Stimulated activated naive CD8-positive, alpha-beta T cell treated with anti-CD3 and anti-CD28 coated beads, Interleukin-15, Interleukin-2, amounts not matched to agents 100 ng/mL and 50 ng/mL, for 24 hours (primary cell): ENCODE data around the gene SDC4.

Experiments used
- H3K27ac Mint-ChIP-seq: one replicate; pipeline ENCODE4 v1.8.0; 2021; ENCODE audit warnings: mild to moderate bottlenecking, mixed read lengths
- H3K27me3 Mint-ChIP-seq: one replicate; pipeline ENCODE4 v1.8.0; 2021; ENCODE audit warnings: mixed read lengths
- H3K36me3 Mint-ChIP-seq: one replicate; pipeline ENCODE4 v1.8.0; 2021; ENCODE audit warnings: low read depth, mixed read lengths
- H3K4me1 Mint-ChIP-seq: one replicate; pipeline ENCODE4 v1.8.0; 2021; ENCODE audit warnings: low read depth, mixed read lengths
- H3K4me3 Mint-ChIP-seq: one replicate; pipeline ENCODE4 v1.8.0; 2021; ENCODE audit warnings: mild to moderate bottlenecking, mixed read lengths
- H3K9me3 Mint-ChIP-seq: one replicate; pipeline ENCODE4 v1.8.0; 2021; ENCODE audit warnings: mixed read lengths

Gene SDC4

GRCh38 chr20:45341939-45342854 is 6.0 kb downstream of the SDC4 start:
- peak overlapping the region; percentile 36 for H3K27ac Mint-ChIP-seq
- H3K4me1 Mint-ChIP-seq, result peaks cover 46% of the 10 kb centered on the region
- no peak overlapping the region for H3K4me3 Mint-ChIP-seq
- H3K27me3 Mint-ChIP-seq, result peaks cover 4% of the 10 kb centered on the region
- no peaks in the 10 kb centered on the region for H3K9me3 Mint-ChIP-seq
- peaks cover 57% of the 10 kb centered on the region for H3K36me3 Mint-ChIP-seq

GRCh38 chr20:45341579-45341938 is 6.7 kb downstream of the SDC4 start:
- H3K36me3 Mint-ChIP-seq, result peaks cover 56% of the 10 kb centered on the region
- H3K27me3 Mint-ChIP-seq, result peaks cover 2% of the 10 kb centered on the region
- H3K4me1 Mint-ChIP-seq, result peaks cover 41% of the 10 kb centered on the region
- no peak overlapping the region for H3K4me3 Mint-ChIP-seq
- H3K27ac Mint-ChIP-seq, result peak overlapping the region; percentile 36
- no peaks in the 10 kb centered on the region for H3K9me3 Mint-ChIP-seq

DNA sequence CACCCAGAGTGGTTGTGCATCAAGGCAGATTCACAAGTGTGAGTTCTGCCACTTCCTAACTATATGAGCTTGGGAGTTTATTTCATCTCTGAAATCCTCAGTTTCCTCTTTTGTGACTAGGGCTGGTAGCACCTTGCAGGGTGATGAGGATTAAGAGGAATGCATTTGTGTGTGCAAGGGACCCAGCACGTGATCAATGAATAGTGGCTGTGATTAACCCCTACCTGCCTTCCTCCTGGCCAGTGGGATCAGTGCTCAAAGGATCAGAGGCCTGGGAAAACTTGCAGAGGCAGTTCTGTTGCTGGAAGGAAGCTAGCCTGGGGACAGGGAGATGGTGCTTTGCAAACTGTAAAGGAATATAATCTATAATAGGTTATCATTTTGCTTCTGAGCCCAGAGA is 7.3 kb downstream of the SDC4 start:
- no peak overlapping the region for H3K27ac Mint-ChIP-seq
- no peak overlapping the region for H3K4me3 Mint-ChIP-seq
- no peaks in the 10 kb centered on the region for H3K9me3 Mint-ChIP-seq
- no peaks in the 10 kb centered on the region for H3K27me3 Mint-ChIP-seq
- peaks cover 58% of the 10 kb centered on the region for H3K36me3 Mint-ChIP-seq
- peaks cover 35% of the 10 kb centered on the region for H3K4me1 Mint-ChIP-seq

DNA sequence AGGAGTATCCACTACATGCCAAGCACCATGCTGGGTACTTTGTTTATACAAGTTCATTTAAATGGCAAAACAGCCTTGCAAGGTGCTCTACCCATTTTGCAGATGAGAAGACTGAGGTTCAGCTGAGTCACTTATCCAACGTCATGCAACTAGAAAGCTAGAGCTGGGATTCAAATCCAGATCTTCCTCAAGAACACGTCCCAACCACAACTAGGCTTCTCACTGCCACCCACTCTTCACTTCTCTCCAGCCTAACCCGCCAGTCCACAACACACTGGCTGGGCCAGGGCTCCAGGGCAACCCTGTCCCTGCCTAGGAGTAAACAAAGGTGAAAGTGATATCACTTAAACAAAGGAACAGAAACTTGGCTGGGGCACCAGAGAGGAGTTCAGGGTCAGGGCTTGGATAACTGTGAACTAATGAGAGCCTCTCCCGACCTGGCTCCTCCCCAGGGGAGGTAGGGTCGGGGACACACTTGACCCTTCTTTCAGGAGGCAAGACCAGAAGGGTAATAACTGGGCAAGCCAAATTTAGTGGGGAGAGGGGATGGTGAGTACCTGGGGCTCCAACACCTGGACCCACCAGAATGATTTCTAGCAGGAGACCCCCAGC is 7.9 kb downstream of the SDC4 start:
- H3K27ac Mint-ChIP-seq, result no peak overlapping the region
- peaks cover 29% of the 10 kb centered on the region for H3K4me1 Mint-ChIP-seq
- H3K36me3 Mint-ChIP-seq, result peaks cover 58% of the 10 kb centered on the region
- H3K4me3 Mint-ChIP-seq, result no peak overlapping the region
- H3K27me3 Mint-ChIP-seq, result no peaks in the 10 kb centered on the region
- no peaks in the 10 kb centered on the region for H3K9me3 Mint-ChIP-seq

GRCh38 chr20:45339799-45340198 is 8.4 kb downstream of the SDC4 start:
- H3K4me3 Mint-ChIP-seq, result no peak overlapping the region
- no peaks in the 10 kb centered on the region for H3K27me3 Mint-ChIP-seq
- peaks cover 61% of the 10 kb centered on the region for H3K36me3 Mint-ChIP-seq
- no peak overlapping the region for H3K27ac Mint-ChIP-seq
- H3K9me3 Mint-ChIP-seq, result no peaks in the 10 kb centered on the region
- H3K4me1 Mint-ChIP-seq, result peaks cover 24% of the 10 kb centered on the region

- no peak overlapping the region for H3K27ac Mint-ChIP-seq
- no peak overlapping the region for H3K4me3 Mint-ChIP-seq
- H3K4me1 Mint-ChIP-seq, result peaks cover 16% of the 10 kb centered on the region
- no peaks in the 10 kb centered on the region for H3K27me3 Mint-ChIP-seq
- peaks cover 57% of the 10 kb centered on the region for H3K36me3 Mint-ChIP-seq
- H3K9me3 Mint-ChIP-seq, result no peaks in the 10 kb centered on the region
Measured at GRCh38 chr20:45339084-45339483, 9.1 kb downstream of the SDC4 start.

GRCh38 chr20:45338121-45339030 is 9.8 kb downstream of the SDC4 start:
- peaks cover 11% of the 10 kb centered on the region for H3K4me1 Mint-ChIP-seq

GRCh38 chr20:45337367-45338120 is 10.7 kb downstream of the SDC4 start:
- Mint-ChIP-seq H3K9me3 (no peaks in the 10 kb centered on the region), H3K36me3 (peaks cover 46% of the 10 kb centered on the region), H3K4me1 (peaks cover 4% of the 10 kb centered on the region), H3K27ac (no peak overlapping the region), H3K27me3 (no peaks in the 10 kb centered on the region), H3K4me3 (no peak overlapping the region)

More at GRCh38 chr20:45338121-45339030, 9.8 kb downstream of the SDC4 start:
- H3K4me3 Mint-ChIP-seq, result no peak overlapping the region
- H3K27ac Mint-ChIP-seq, result no peak overlapping the region
- no peaks in the 10 kb centered on the region for H3K27me3 Mint-ChIP-seq
- peaks cover 53% of the 10 kb centered on the region for H3K36me3 Mint-ChIP-seq
- H3K9me3 Mint-ChIP-seq, result no peaks in the 10 kb centered on the region

DNA sequence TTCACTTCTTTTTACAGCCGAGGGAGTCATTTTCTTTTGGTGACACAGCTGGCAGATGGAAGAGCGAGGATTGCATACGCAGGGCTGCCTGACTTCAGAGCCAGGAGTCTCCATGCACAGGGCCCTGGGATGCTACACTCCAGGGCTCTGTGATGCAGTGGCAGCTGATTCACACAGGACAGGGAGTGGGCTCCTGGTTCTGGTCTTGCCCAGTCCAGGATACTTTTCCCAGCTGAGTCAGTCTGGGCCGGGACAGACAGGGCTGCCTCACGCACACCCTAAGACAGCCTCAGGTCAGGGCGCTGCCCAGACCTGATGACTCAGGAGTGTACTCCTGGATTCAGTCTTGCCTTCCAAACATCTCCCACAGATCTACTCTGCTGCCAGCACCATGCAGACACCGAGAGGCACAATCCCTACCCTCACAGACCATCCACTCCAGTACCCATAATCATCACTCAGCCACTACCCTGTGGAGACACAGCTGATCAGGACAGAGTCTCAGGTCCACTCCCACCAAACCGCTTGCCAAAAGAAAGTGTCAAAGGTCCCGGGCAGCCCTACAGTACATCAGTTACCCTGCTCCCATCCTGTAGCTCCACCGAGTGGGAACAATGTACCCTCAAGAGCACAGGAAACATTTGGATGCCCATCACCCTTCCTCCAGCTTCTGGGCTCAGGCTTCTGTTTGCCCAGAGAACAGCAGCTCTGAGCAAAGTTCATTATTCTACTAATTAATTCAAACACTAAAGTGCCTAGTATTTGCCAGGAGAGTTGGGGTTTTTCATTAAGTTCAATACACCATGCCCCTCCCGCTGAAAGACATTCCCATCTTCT is 11.5 kb downstream of the SDC4 start:
- Mint-ChIP-seq H3K9me3 (no peaks in the 10 kb centered on the region), H3K36me3 (peaks cover 46% of the 10 kb centered on the region), H3K27me3 (no peaks in the 10 kb centered on the region), H3K4me3 (no peak overlapping the region), H3K27ac (peak overlapping the region; percentile 69), H3K4me1 (no peaks in the 10 kb centered on the region)

- Mint-ChIP-seq H3K9me3 (no peaks in the 10 kb centered on the region), H3K36me3 (peaks cover 58% of the 10 kb centered on the region), H3K4me1 (no peaks in the 10 kb centered on the region), H3K4me3 (no peak overlapping the region), H3K27me3 (no peaks in the 10 kb centered on the region), H3K27ac (no peak overlapping the region)
Measured at GRCh38 chr20:45330476-45330875, 17.7 kb downstream of the SDC4 start.

GRCh38 chr20:45329497-45330319 is 18.5 kb downstream of the SDC4 start:
- Mint-ChIP-seq H3K4me1 (no peaks in the 10 kb centered on the region), H3K27ac (no peak overlapping the region), H3K27me3 (no peaks in the 10 kb centered on the region), H3K9me3 (no peaks in the 10 kb centered on the region), H3K4me3 (no peak overlapping the region), H3K36me3 (peaks cover 54% of the 10 kb centered on the region)

DNA sequence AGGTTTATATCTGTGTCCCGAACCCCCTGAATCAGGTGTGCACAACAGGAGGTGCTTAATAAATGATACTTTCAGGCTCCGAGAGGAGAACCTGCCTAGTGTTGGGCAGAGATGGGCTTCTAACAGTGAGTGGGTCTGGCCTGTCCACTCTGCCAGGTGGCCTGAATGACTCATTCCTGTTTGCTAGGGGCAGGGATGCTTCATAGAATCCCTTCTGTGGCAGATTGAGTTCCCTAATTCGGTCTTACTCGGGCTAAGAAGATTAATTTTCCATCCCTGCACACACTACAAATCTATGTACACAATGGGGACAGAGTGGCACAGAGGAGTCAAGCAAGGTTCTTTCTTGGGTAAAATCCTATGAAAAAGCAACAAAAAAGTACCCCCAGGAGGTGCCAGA is 19.8 kb downstream of the SDC4 start:
- Mint-ChIP-seq H3K27ac (no peak overlapping the region), H3K36me3 (peaks cover 54% of the 10 kb centered on the region), H3K4me3 (no peak overlapping the region), H3K9me3 (no peaks in the 10 kb centered on the region), H3K27me3 (no peaks in the 10 kb centered on the region), H3K4me1 (no peaks in the 10 kb centered on the region)

DNA sequence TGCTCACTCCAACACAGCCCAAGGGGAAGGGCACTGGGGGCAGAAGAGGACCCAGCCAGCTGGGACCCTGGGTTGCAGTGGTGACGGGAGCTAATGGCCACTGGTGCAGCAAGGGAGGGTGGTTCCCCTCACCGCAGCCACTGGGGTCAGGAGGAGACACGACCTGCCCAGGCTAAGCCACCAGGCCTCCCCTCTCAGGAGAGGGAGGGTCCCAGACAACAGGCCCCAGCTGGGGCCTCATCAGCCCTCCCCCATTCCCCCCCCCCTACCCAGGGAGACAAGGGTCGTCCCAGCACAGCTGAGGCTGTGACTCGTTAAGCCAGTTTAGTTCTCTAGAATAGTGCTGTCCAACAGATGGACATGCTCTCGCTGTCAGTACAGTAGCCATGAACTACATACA is 22.9 kb downstream of the SDC4 start:
- peaks cover 17% of the 10 kb centered on the region for H3K4me1 Mint-ChIP-seq
- no peak overlapping the region for H3K4me3 Mint-ChIP-seq
- H3K27ac Mint-ChIP-seq, result no peak overlapping the region
- peaks cover 39% of the 10 kb centered on the region for H3K36me3 Mint-ChIP-seq
- H3K27me3 Mint-ChIP-seq, result no peaks in the 10 kb centered on the region
- no peaks in the 10 kb centered on the region for H3K9me3 Mint-ChIP-seq
